KMS-11 (cell line): ENCODE results near the gene MIB1.

ENCODE experiments used
- H2AFZ ChIP-seq: fragments of 200-600 bp; sonication (generic); 2 replicates; pipeline ENCODE4 v1.6.1; 2016; ENCODE audit warnings: antibody characterized with exemption, mixed run types, low read depth
- H3K27ac ChIP-seq: fragments of 200-600 bp; sonication (generic); 2 replicates; pipeline ENCODE4 v1.6.1; 2016; ENCODE audit warnings: mild to moderate bottlenecking, mixed run types
- H3K27me3 ChIP-seq: fragments of 200-600 bp; sonication (generic); 2 replicates; pipeline ENCODE4 v1.6.1; 2017; ENCODE audit warnings: mild to moderate bottlenecking, low read depth, mixed run types, moderate library complexity; ENCODE audit not compliant: insufficient read depth
- H3K36me3 ChIP-seq: fragments of 200-600 bp; sonication (generic); 2 replicates; pipeline ENCODE4 v1.6.1; 2017; ENCODE audit warnings: mild to moderate bottlenecking, mixed run types; ENCODE audit not compliant: insufficient read depth
- H3K4me1 ChIP-seq: fragments of 200-600 bp; sonication (generic); 2 replicates; pipeline ENCODE4 v1.6.1; 2016; ENCODE audit warnings: mild to moderate bottlenecking, low read depth, mixed run types; ENCODE audit not compliant: poor library complexity, severe bottlenecking
- H3K4me2 ChIP-seq: fragments of 200-600 bp; sonication (generic); 2 replicates; pipeline ENCODE4 v1.7.0; 2016; ENCODE audit warnings: mild to moderate bottlenecking, mixed run types
- H3K4me3 ChIP-seq: fragments of 200-600 bp; sonication (generic); IDR thresholded peaks from 2 replicates; pipeline ENCODE4 v1.6.1; 2017; ENCODE audit warnings: low read depth, low read length, mixed read lengths; ENCODE audit not compliant: insufficient read depth
- H3K79me2 ChIP-seq: fragments of 200-600 bp; sonication (generic); 2 replicates; pipeline ENCODE4 v1.6.1; 2016; ENCODE audit warnings: low read depth, mixed run types; ENCODE audit not compliant: insufficient read depth
- H3K9ac ChIP-seq: fragments of 200-600 bp; sonication (generic); 2 replicates; pipeline ENCODE4 v1.6.1; 2016; ENCODE audit warnings: mild to moderate bottlenecking, mixed run types
- H4K20me1 ChIP-seq: fragments of 200-600 bp; sonication (generic); 2 replicates; pipeline ENCODE4 v1.6.1; 2016; ENCODE audit warnings: mild to moderate bottlenecking, mixed run types; ENCODE audit not compliant: insufficient read depth
- TF ChIP-seq, protein P1 (sequence below): fragments of 200-600 bp; sonication (generic); conservative IDR thresholded peaks from 2 replicates; pipeline ENCODE4 v1.6.1; 2017; ENCODE audit warnings: low read depth, mild to moderate bottlenecking, antibody characterized with exemption, low read length, moderate library complexity, mixed read lengths

The MIB1 gene

DNA sequence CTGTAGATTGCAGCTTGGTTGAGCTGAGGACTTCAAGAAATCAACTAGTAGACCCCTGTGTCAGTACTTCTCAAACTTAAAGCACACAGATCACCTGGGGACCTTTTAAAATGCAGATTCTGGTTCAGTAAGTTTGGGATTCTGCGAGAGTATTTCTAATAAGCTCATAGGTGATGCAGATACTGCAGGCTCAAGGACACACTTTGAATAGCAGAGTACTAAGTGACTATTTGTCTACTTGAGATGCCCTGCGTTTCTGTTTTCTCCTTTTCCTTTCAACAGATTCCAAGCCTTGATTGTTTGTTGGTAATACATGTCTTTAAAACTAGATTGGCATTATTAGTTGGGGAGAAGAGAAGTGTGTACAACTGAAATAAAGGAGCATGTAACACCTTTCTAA, 6.7 kb downstream of the MIB1 start:
- H3K27me3 ChIP-seq: no peaks in the 10 kb centered on the region
- H4K20me1 ChIP-seq: peaks cover 8% of the 10 kb centered on the region; the same call in 1 of the 2 replicates
- peaks cover 99% of the 10 kb centered on the region for H3K4me1 ChIP-seq
- H3K79me2 ChIP-seq: peaks cover 96% of the 10 kb centered on the region
- peak overlapping the region; percentile 20; the same call in 1 of the 2 replicates for H3K9ac ChIP-seq
- peak overlapping the region; percentile 79 for H3K27ac ChIP-seq
- H3K4me3 ChIP-seq: no peak overlapping the region
- no peak overlapping the region for H2AFZ ChIP-seq
- TF ChIP-seq, protein P1, sequence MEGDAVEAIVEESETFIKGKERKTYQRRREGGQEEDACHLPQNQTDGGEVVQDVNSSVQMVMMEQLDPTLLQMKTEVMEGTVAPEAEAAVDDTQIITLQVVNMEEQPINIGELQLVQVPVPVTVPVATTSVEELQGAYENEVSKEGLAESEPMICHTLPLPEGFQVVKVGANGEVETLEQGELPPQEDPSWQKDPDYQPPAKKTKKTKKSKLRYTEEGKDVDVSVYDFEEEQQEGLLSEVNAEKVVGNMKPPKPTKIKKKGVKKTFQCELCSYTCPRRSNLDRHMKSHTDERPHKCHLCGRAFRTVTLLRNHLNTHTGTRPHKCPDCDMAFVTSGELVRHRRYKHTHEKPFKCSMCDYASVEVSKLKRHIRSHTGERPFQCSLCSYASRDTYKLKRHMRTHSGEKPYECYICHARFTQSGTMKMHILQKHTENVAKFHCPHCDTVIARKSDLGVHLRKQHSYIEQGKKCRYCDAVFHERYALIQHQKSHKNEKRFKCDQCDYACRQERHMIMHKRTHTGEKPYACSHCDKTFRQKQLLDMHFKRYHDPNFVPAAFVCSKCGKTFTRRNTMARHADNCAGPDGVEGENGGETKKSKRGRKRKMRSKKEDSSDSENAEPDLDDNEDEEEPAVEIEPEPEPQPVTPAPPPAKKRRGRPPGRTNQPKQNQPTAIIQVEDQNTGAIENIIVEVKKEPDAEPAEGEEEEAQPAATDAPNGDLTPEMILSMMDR: no peak
- H3K4me2 ChIP-seq: peak overlapping the region; percentile 87
- H3K36me3 ChIP-seq: no peaks in the 10 kb centered on the region

DNA sequence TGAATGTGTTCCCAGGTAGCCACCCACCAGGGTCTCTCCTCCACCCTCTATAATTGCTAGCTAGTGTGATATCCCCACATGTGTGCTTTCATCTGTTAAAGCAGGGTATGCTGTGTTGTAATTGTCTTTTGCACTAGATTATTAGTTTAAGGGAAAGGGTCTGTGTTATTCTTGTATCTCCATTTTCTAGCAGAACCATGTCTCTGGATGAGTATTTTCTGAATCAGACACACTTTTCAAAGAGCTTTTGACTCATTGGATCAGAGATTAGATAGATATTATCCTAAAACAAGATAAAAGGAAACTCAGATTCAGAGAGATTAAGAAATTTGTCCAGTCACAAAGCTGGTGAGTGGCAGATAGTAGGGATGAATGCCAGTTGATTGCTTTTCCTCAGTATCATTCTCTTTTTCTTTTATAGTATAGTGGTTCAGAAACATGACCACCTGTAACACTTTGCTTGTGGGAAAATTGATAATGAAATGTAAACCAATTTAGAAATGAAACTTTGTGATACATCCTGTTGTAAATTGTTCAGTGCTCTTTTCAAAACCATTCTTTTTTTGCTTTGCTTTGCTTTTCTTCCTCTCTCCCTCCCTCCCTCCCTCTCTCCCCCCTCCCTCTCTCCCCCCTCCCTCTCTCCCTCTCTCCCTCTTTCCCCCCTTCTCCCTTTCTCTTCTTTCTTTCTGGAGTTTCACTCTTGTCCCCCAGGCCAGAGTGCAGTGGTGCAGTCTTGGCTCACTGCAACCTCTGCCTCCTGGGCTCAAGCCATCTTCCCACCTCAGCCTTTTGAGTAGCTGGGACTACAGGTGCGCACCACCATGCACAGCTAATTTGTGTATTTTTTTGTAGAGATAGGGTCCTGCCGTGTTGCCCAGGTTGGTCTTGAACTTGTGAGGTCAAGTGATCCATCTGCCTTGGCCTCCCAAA, 7.4 kb downstream of the MIB1 start:
- H3K9ac ChIP-seq: peak overlapping the region; percentile 20; the same call in 1 of the 2 replicates
- H3K36me3 ChIP-seq: no peaks in the 10 kb centered on the region
- H3K27me3 ChIP-seq: no peaks in the 10 kb centered on the region
- peaks cover 99% of the 10 kb centered on the region for H3K4me1 ChIP-seq
- TF ChIP-seq, protein P1: no peak
- no peak overlapping the region for H3K4me3 ChIP-seq
- peak overlapping the region; percentile 79 for H3K27ac ChIP-seq
- H4K20me1 ChIP-seq: peaks cover 13% of the 10 kb centered on the region; the same call in 1 of the 2 replicates
- H3K4me2 ChIP-seq: peak overlapping the region; percentile 87
- H3K79me2 ChIP-seq: peaks cover 96% of the 10 kb centered on the region
- no peak overlapping the region for H2AFZ ChIP-seq

DNA sequence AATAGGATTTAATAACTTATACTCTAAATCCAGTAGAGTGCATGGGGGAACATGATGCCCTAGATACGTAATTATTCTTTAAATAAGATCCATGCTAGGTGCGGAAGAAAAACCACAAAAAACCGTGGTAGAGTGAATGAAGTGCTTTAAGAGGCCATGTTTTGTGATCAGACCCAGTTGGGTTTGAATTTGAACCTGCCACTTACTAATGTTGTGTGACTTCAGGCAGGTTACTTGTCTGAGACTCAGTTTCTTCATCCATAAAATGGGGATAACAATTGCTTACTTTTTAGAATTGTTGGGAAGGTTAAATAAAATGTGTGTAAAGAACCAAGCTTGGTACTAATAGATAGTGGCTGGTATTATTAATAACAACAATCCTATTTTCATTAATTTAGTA, 17.2 kb downstream of the MIB1 start:
- Histone ChIP-seq H3K79me2 (peaks cover 83% of the 10 kb centered on the region), H3K36me3 (no peaks in the 10 kb centered on the region), H3K9ac (no peak overlapping the region), H3K4me2 (no peak overlapping the region), H4K20me1 (peaks cover under 1% of the 10 kb centered on the region; the same call in 1 of the 2 replicates), H3K4me1 (peaks cover 37% of the 10 kb centered on the region), H2AFZ (no peak overlapping the region), H3K27ac (no peak overlapping the region), H3K27me3 (no peaks in the 10 kb centered on the region), H3K4me3 (no peak overlapping the region)
- TF ChIP-seq, protein P1: no peak

DNA sequence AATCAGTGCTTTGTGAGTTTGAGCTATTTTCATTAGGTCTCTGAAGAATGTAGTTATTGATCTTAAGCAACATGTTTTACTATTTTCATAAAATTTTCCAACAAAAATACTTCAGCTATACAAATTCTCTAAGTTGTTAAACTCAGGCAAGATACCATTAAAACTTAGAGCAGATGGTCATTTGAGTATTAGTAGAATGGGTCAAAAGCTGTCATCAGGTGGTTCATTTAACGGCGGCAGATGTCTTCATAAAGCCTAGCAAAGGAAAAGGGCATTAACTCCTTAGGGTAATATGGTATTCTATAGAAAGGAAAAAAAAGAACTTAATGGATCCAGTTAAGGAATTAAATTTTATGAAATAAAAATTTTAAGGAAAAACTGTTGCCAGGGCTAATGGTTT, 19.2 kb downstream of the MIB1 start:
- Histone ChIP-seq H3K4me2 (no peak overlapping the region), H3K4me1 (peaks cover 31% of the 10 kb centered on the region), H3K79me2 (peaks cover 81% of the 10 kb centered on the region), H2AFZ (no peak overlapping the region), H3K27me3 (no peaks in the 10 kb centered on the region), H3K9ac (no peak overlapping the region), H3K27ac (no peak overlapping the region), H3K4me3 (no peak overlapping the region), H4K20me1 (no peaks in the 10 kb centered on the region; the same call in 1 of the 2 replicates), H3K36me3 (no peaks in the 10 kb centered on the region)
- TF ChIP-seq, protein P1: no peak
